Activated naive CD4-positive, alpha-beta T cell treated with anti-CD3 and anti-CD28 coated beads, Interleukin-2, amount 50 U/mL, for 16 hours (primary cell): ENCODE measurements around the gene PTPRK.

Source experiments
- DNase-seq: peaks from one replicate; pipeline ENCODE4 v3.0.0-alpha.2; 2020

PTPRK gene

DNA sequence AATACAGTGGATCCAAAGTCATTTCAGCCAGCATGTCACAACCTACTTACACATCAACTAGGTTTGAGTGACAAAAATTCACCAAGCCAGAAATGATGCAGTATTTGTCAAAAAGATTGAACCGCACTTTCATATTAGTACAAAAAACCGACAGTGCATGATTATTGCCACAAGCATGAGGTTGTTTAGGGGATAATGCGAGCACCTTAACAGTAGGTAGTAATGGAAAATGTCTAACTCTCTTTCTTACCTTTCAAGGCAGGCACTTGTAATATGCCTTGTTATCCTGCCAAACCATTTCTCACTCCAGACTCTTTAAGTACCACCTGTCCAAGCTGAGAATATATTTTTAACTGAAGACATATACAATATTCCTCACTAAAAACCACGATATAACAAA lies 349.2 kb downstream of the PTPRK start:
- no peak for DNase-seq

GRCh38 chr6:128168244-128168643 lies 352.2 kb downstream of the PTPRK start:
- no peak for DNase-seq

DNA sequence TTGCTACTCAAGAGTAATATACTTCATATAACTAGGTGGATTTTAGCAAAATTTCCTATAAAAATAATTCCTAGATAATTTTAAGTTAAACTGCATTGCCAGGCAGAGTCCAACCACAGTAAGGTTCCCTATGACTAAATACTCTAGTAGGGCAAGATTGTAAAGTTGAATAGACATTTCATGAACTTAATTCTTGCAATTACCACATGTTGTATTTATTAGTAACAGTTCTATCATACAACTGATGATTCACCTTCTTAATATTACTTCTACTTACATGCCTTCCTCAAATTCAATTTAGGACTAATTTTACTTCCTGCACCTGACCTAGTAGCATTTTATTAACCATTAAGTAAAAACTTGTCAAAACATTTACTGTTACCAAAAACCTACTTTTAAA lies 352.8 kb downstream of the PTPRK start:
- DNase-seq: no peak

GRCh38 chr6:128164254-128164653 lies 356.1 kb downstream of the PTPRK start:
- DNase-seq: no peak

GRCh38 chr6:128162423-128162822 lies 358.0 kb downstream of the PTPRK start:
- no peak for DNase-seq

DNA sequence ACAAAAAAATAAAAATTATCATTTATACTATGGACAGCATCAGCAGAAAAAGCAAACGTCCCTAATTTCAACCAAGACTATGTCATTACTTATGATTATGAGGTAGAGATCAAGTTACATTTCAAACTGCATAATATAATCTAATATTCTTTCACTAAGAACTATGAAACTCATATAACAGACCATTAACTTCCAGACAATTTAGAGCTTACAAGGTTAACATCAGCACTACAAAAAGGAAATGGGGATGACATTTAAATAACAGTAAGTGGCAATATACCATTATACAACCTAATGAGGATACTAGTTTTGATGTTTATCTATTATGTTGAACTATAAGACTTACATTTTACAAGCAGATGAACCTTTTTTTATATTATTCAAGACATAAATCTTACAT lies 358.6 kb downstream of the PTPRK start:
- DNase-seq: no peak

- DNase-seq: no peak
These were observed 359.1 kb downstream of the PTPRK start for GRCh38 chr6:128161263-128161662.

DNA sequence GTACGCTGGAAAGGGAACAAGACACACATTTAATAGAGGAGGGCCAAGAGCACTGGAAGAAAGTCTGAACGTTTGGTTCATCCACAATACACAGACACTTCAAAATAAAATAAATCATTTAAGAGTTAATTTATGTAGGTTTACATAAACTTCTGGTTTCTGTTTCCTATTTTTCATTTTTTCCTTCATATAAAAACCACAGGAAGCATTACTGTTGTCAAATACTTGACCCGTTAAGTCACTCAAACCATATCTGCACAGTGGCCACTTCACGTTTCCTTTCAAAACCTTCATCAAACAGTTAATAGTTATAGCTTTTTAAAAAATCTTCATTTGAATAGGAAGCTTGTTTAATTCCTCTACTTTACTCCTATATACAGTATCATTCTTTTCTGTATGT lies 361.9 kb downstream of the PTPRK start:
- no peak for DNase-seq

- no peak for DNase-seq
These were observed 363.9 kb downstream of the PTPRK start for GRCh38 chr6:128156321-128157111.

GRCh38 chr6:128155826-128156225 lies 364.6 kb downstream of the PTPRK start:
- no peak for DNase-seq

GRCh38 chr6:128152551-128152950 lies 367.8 kb downstream of the PTPRK start:
- no peak for DNase-seq

DNA sequence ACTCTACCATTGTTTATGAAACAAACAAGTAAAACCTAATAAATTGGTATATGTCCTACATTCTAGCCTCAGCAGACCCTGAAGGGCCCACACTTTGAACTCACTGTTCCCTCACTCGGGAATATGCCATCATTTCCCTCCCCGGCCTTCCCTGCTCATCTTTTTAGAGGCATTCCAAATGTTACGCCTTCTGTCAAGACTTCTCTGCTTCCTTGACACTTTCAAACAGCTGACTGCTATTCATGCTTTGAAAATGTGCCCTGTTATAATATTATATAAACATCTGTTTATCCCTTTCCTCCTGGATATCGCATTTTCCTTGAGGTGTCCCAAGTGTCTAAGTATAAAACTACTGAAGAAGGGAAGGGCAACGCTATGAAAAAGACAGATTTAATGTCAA lies 370.0 kb downstream of the PTPRK start:
- DNase-seq: no peak

DNA sequence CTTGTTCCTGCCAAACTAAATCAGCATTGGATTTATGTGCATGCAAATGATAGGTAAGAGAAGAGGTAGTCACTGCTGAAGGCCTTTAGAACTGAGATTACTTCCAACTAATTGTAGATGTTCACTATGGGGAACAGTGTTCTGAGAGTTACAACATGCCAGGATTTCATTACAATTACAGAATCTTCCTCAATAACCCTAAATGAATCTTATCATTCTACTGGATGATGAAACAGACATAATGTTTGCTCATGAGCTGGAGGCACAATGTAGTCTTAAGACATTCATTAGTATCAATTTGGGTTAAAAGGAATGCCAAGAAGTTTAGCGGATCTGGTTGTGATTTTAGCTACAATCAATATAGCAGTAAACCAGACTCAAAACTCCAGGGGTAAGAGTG lies 370.6 kb downstream of the PTPRK start:
- DNase-seq: no peak

DNA sequence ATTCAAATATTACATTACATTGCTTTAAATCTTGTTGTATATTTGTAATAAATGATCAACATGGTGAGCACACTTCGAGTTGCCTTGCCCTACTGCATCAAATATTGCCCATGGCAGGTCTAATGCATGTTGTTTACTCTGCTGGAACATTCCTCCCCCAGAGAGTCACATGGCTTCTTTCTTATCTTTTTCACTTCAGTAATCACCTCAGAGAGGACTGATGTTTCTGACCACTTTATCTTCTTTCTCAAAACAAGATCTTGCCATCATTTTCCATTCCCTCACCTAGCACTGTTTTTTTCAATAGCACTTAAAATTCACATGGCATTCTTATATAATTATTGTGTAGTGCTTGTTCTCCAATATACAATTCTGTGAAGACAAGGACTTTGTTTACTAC lies 376.1 kb downstream of the PTPRK start:
- no peak for DNase-seq

- no peak for DNase-seq
These were observed 378.5 kb downstream of the PTPRK start for GRCh38 chr6:128141932-128142331.

- no peak for DNase-seq
These were observed 380.9 kb downstream of the PTPRK start for GRCh38 chr6:128139519-128139918.

- no peak for DNase-seq
These were observed 381.7 kb downstream of the PTPRK start for GRCh38 chr6:128138694-128139093.

DNA sequence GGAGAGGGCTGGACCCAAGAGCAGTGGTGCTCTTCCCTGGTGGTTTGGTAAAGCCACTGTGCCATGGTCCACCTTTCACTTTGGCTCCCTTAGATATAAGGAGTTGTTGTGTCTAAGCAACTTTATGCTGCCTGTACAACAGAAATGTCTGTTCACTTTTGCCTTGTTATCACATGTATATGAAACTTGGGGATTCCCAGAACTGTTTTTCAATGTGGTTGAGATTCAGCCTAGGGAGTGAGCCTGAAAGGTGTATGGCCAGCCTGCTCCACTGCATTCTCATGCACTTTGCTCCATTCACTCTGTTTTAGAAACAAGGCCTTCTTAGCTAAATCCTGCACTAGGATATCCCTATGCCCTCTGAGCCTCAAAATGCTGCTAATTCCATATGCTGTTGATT lies 385.1 kb downstream of the PTPRK start:
- no peak for DNase-seq

- no peak for DNase-seq
These were observed 388.8 kb downstream of the PTPRK start for GRCh38 chr6:128131566-128131965.

DNA sequence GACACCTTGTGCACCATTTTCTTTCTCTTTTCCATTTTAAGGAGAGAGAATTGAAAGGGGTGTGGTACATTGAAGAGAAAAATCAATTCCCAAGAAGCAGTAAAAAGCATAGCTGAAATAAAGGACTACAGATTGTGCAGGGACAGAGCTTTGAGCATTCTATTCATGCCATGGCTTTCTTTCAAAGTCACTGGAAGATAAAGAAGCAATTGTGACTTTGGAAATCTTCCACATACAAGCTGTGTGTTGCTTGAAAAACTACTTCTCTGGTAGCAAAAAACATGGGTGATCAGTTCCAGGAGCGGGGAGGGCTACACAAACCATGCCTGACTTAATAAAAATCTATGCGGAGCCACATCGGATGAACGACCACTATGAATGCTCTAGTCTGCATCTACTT lies 389.4 kb downstream of the PTPRK start:
- no peak for DNase-seq

DNA sequence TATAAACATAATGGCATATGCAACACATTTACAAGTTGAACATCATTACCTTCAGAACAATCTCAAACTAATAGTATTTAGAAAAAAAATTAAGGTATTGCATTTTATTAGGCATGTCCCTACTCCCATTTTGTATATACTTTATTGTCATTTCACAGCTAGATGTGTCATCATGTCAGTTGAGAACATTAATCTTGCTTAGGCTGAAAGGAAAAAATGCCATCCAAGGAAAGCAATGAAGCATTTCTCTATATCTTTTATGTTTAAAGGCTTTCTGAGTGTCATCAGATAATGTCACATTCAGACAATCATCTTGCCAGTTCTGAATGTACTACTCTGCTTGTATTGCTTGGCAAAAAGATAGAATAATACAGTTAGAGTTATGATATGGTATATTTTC lies 390.7 kb downstream of the PTPRK start:
- DNase-seq: no peak

- no peak for DNase-seq
These were observed 392.7 kb downstream of the PTPRK start for GRCh38 chr6:128127650-128128049.

GRCh38 chr6:128124713-128125112 lies 395.7 kb downstream of the PTPRK start:
- DNase-seq: no peak

DNA sequence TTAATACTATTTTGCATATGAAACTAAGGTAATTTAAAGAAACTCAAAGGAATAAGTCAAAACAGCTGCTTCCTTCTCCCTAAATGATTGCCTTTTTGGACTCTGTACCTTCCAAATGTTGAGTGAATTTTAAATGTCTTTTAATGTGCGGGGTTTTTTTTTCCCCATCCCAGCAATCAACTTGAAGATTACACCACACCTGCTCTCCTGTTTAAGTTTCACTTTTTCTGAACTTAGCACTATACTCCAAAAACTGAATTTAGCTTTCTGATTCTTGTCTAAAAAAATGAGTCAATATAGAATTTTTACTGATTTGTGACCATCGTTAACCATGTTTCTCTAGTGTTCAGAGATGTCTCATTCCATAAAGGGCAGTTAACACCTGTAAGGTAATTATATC lies 398.8 kb downstream of the PTPRK start:
- no peak for DNase-seq

DNA sequence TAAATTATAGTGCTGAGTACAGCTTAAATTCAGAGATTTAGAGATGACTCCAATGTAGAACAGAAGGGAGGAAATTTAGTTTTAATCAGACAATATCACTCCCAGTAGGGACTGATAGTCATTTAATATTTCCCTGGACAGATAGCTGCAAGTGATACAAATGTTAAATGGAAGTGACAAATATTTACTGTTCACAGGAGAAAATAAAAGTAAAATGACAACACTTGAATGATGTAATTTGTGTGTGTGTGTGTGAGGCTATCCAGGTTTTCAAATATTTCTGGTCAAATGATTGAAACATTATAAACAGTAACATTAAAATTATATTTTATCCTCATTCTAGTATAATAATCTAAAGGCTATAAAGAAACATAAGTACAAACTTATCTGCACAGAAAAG lies 399.2 kb downstream of the PTPRK start:
- no peak for DNase-seq
